Measurements from ENCODE around the gene EPX.

The EPX gene

GRCh38 chr17:58195518-58196123, 3.1 kb downstream of the EPX start:
- no peaks in the 10 kb centered on the region for H3K9me3 ChIP-seq (ENCODE audit: severe bottlenecking)
- no peak for DNase-seq

GRCh38 chr17:58196610-58197009, 4.1 kb downstream of the EPX start:
- no peaks in the 10 kb centered on the region for H3K36me3 ChIP-seq
- no peaks in the 10 kb centered on the region for H3K9me3 ChIP-seq (ENCODE audit: severe bottlenecking)
- H3K4me3 ChIP-seq (ENCODE audit: low read depth, low read length): no peak overlapping the region
- TF ChIP-seq CTCF (IDR thresholded peaks at IDR 0.05; ENCODE audit: low read depth, low read length): no peak
- H3K27ac ChIP-seq: peak overlapping the region; percentile 54
- no peaks in the 10 kb centered on the region for H3K27me3 ChIP-seq (ENCODE audit: insufficient read depth, low read depth, severe bottlenecking)
- no peak for DNase-seq

More at GRCh38 chr17:58195518-58196123, 3.1 kb downstream of the EPX start:
- no peaks in the 10 kb centered on the region for H3K27me3 ChIP-seq (ENCODE audit: insufficient read depth, low read depth, severe bottlenecking)
- peak overlapping the region; percentile 54 for H3K27ac ChIP-seq
- TF ChIP-seq CTCF (IDR thresholded peaks at IDR 0.05; ENCODE audit: low read depth, low read length): no peak
- no peaks in the 10 kb centered on the region for H3K36me3 ChIP-seq
- no peak overlapping the region for H3K4me3 ChIP-seq (ENCODE audit: low read depth, low read length)

GRCh38 chr17:58200024-58200633, 7.6 kb downstream of the EPX start:
- Histone ChIP-seq H3K9me3 (ENCODE audit: severe bottlenecking) (no peaks in the 10 kb centered on the region), H3K27ac (no peak overlapping the region), H3K27me3 (ENCODE audit: insufficient read depth, low read depth, severe bottlenecking) (no peaks in the 10 kb centered on the region), H3K4me3 (ENCODE audit: low read depth, low read length) (no peak overlapping the region), H3K36me3 (no peaks in the 10 kb centered on the region; the same call in 1 of the 2 replicates)
- peak; percentile 84 for DNase-seq
- peak; percentile 89 for TF ChIP-seq CTCF (IDR thresholded peaks at IDR 0.05; ENCODE audit: low read depth, low read length)

- no peak for TF ChIP-seq CTCF (IDR thresholded peaks at IDR 0.05; ENCODE audit: low read depth, low read length)
- H3K27me3 ChIP-seq (ENCODE audit: insufficient read depth, low read depth, severe bottlenecking): no peaks in the 10 kb centered on the region
- H3K9me3 ChIP-seq (ENCODE audit: severe bottlenecking): no peaks in the 10 kb centered on the region
- H3K36me3 ChIP-seq: peaks cover 16% of the 10 kb centered on the region
- H3K27ac ChIP-seq: no peak overlapping the region
- H3K4me3 ChIP-seq (ENCODE audit: low read depth, low read length): no peak overlapping the region
- DNase-seq: no peak
These were observed 10.3 kb downstream of the EPX start for GRCh38 chr17:58202859-58203258.

GRCh38 chr17:58204796-58205195, 12.3 kb downstream of the EPX start:
- Histone ChIP-seq H3K27ac (no peak overlapping the region), H3K27me3 (ENCODE audit: insufficient read depth, low read depth, severe bottlenecking) (no peaks in the 10 kb centered on the region), H3K9me3 (ENCODE audit: severe bottlenecking) (no peaks in the 10 kb centered on the region), H3K4me3 (ENCODE audit: low read depth, low read length) (no peak overlapping the region), H3K36me3 (peaks cover 31% of the 10 kb centered on the region)
- TF ChIP-seq CTCF (IDR thresholded peaks at IDR 0.05; ENCODE audit: low read depth, low read length): no peak
- no peak for DNase-seq
